ENCODE measurements around the gene SLC7A9. TPM values are rescaled to one million over a fixed set of nuclear protein-coding genes. Genes with fewer than 3 reads are reported as not detected.

Gene SLC7A9
- total RNA-seq, 1 experiment from 2014 or later, result 0.11 TPM

- TF ChIP-seq STAT6 (CRISPR knock-in tag; conservative IDR thresholded peaks at IDR 0.05; ENCODE audit: low read depth) (no peak), ZNF232 (CRISPR knock-in tag; IDR thresholded peaks at IDR 0.05) (no peak), ZBTB21 (CRISPR knock-in tag; IDR thresholded peaks at IDR 0.05; ENCODE audit: borderline replicate concordance) (no peak), NFE2L1 (CRISPR knock-in tag; IDR thresholded peaks at IDR 0.05) (no peak)
Observed at GRCh38 chr19:32909257-32909656, 39.7 kb upstream of the SLC7A9 start (continued).

DNA sequence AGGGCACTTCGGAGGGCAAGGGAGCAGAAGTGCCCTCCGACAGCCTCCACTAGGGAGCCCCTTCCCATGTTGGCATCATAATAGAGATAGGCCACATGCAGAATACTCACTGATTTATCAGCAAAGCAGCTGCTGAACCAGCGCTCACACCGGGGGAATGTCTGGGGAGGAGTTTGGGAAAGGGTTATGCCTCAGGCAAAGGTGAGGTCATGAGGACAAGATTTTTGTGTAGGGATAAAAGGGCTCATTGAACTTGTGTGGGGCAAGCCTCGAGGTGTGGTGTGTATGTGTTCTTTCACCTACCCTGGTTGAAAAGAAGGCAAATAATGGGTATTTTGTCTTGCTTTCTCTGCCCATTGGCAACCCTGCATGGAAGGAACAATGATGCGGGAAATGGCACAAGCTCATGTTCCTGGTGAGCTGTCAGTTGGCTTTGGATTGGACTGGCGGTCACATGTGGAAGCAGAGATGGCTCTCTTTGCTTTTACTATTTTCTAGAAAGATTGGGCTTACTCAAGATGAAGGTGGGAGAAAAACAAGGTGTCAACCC, 39.1 kb upstream of the SLC7A9 start:
- Mint-ChIP-seq H3K4me3 (no peak overlapping the region), H3K4me1 (no peaks in the 10 kb centered on the region), H3K27ac (no peak overlapping the region), H3K36me3 (no peaks in the 10 kb centered on the region), H3K27me3 (ENCODE audit: low read depth) (no peaks in the 10 kb centered on the region), H3K9me3 (no peaks in the 10 kb centered on the region)
- TF ChIP-seq, protein P1, sequence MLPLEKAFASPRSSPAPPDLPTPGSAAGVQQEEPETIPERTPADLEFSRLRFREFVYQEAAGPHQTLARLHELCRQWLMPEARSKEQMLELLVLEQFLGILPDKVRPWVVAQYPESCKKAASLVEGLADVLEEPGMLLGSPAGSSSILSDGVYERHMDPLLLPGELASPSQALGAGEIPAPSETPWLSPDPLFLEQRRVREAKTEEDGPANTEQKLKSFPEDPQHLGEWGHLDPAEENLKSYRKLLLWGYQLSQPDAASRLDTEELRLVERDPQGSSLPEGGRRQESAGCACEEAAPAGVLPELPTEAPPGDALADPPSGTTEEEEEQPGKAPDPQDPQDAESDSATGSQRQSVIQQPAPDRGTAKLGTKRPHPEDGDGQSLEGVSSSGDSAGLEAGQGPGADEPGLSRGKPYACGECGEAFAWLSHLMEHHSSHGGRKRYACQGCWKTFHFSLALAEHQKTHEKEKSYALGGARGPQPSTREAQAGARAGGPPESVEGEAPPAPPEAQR (CRISPR knock-in tag; IDR thresholded peaks at IDR 0.05), result no peak
- TF ChIP-seq, protein P2, sequence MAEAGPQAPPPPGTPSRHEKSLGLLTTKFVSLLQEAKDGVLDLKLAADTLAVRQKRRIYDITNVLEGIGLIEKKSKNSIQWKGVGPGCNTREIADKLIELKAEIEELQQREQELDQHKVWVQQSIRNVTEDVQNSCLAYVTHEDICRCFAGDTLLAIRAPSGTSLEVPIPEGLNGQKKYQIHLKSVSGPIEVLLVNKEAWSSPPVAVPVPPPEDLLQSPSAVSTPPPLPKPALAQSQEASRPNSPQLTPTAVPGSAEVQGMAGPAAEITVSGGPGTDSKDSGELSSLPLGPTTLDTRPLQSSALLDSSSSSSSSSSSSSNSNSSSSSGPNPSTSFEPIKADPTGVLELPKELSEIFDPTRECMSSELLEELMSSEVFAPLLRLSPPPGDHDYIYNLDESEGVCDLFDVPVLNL (CRISPR knock-in tag; IDR thresholded peaks at IDR 0.05; ENCODE audit: borderline replicate concordance, low read depth), result no peak
- TF ChIP-seq, protein P3, sequence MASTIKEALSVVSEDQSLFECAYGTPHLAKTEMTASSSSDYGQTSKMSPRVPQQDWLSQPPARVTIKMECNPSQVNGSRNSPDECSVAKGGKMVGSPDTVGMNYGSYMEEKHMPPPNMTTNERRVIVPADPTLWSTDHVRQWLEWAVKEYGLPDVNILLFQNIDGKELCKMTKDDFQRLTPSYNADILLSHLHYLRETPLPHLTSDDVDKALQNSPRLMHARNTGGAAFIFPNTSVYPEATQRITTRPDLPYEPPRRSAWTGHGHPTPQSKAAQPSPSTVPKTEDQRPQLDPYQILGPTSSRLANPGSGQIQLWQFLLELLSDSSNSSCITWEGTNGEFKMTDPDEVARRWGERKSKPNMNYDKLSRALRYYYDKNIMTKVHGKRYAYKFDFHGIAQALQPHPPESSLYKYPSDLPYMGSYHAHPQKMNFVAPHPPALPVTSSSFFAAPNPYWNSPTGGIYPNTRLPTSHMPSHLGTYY (CRISPR knock-in tag; IDR thresholded peaks at IDR 0.05), result no peak
- TF ChIP-seq STAT6 (CRISPR knock-in tag; conservative IDR thresholded peaks at IDR 0.05; ENCODE audit: low read depth) (no peak), ATF3 (CRISPR knock-in tag; conservative IDR thresholded peaks at IDR 0.05) (no peak)
- TF ChIP-seq, protein P4, sequence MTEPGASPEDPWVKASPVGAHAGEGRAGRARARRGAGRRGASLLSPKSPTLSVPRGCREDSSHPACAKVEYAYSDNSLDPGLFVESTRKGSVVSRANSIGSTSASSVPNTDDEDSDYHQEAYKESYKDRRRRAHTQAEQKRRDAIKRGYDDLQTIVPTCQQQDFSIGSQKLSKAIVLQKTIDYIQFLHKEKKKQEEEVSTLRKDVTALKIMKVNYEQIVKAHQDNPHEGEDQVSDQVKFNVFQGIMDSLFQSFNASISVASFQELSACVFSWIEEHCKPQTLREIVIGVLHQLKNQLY (CRISPR knock-in tag; IDR thresholded peaks at IDR 0.05), result no peak
- DNase-seq (ENCODE audit: low spot score) (no peak), ATAC-seq (no peak)
- POLR2A ChIA-PET, result interaction anchor here (0.6 kb wide), 1 partner anchor 117 kb away, joined by 3 read pairs; no protein-coding TSS in a partner anchor
- CTCF ChIA-PET, result no interaction called here

DNA sequence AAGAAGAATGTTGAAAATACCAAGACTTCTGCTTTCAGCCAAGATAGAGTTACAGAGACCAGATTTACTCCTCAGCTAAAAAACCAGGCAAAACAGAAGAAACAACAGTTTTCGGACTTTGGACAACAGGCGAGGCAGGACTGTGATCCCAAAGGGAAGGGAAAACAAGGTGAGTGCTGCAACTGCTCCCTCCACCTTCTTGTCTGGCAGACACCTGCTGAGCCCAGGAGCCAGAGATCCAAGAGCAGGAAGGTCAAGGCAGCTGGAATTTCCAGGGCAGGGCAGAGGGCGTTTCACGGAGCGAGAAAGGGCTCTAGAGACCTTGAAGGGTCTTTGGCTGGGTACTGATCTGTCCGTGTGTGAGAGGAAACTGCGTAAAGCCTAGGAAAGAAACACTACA, 32.9 kb upstream of the SLC7A9 start:
- Mint-ChIP-seq H3K27ac (peak overlapping the region; percentile 19), H3K4me3 (peak overlapping the region; percentile 44), H3K9me3 (no peaks in the 10 kb centered on the region), H3K4me1 (peaks cover 18% of the 10 kb centered on the region), H3K27me3 (ENCODE audit: low read depth) (no peaks in the 10 kb centered on the region), H3K36me3 (peaks cover 3% of the 10 kb centered on the region; the same call in 1 of the 2 replicates)
- ATAC-seq (peak; percentile 65), DNase-seq (ENCODE audit: low spot score) (peak; percentile 38)
- ChIA-PET CTCF (interaction anchor here (1.0 kb wide), 1 partner anchor 181 kb away, joined by 4 read pairs; no protein-coding TSS in a partner anchor), POLR2A (no interaction called here)
- TF ChIP-seq SOX15 (CRISPR knock-in tag; IDR thresholded peaks at IDR 0.05) (no peak), E2F5 (CRISPR knock-in tag; IDR thresholded peaks at IDR 0.05) (no peak), FOXK1 (CRISPR knock-in tag; IDR thresholded peaks at IDR 0.05) (0 out of 2 replicates have a peak, but pooled peaks have one; percentile 31), GTF2I (CRISPR knock-in tag; conservative IDR thresholded peaks at IDR 0.05) (no peak), OVOL2 (CRISPR knock-in tag; IDR thresholded peaks at IDR 0.05; ENCODE audit: borderline replicate concordance) (no peak), GRHL2 (CRISPR knock-in tag; IDR thresholded peaks at IDR 0.05; ENCODE audit: insufficient replicate concordance, severe bottlenecking) (no peak), RORB (CRISPR knock-in tag; IDR thresholded peaks at IDR 0.05) (no peak)

Data from WTC11 (cell line).